ENCODE data around the gene ZNF599. TPM values are rescaled to one million over a fixed set of nuclear protein-coding genes. Genes with fewer than 3 reads are reported as not detected.
"Not testable (repeated sequence)": the region's sequence is repeated elsewhere in the genome, so short reads cannot be mapped to it uniquely, and the experiment has no call there.

Gene ZNF599
- total and polyA plus RNA-seq, 7 experiments from 2014 or later, result 2.9 to 11.6 (median 9.6) TPM

DNA sequence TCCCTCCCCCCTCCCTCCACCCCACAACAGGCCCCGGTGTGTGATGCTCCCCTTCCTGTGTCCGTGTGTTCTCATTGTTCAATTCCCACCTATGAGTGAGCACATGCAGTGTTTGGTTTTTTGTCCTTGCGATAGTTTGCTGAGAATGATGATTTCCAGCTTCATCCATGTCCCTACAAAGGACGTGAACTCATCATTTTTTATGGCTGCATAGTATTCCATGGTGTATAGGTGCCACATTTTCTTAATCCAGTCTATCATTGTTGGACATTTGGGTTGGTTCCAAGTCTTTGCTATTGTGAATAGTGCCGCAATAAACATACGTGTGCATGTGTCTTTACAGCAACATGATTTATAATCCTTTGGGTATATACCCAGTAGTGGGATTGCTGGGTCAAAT lies 23.9 kb upstream of the ZNF599 start:
- H3K36me3 Mint-ChIP-seq, result peaks cover 0 to 55% (median 25%) of the 10 kb centered on the region in 5 donors
- H3K27ac Mint-ChIP-seq; POLR2A ChIA-PET; H3K4me3 Mint-ChIP-seq; H3K36me3 ChIP-seq (ENCODE audit: control insufficient read depth in 2 of 3, insufficient read depth in 3 of 3, low read length in 3 of 3); H3K27me3 Mint-ChIP-seq; intact Hi-C loops (cut with micrococcal nuclease); ATAC-seq; H3K9me3 ChIP-seq (ENCODE audit: control insufficient read depth in 2 of 3, low read length in 3 of 3); H3K27ac ChIP-seq (ENCODE audit: low read depth, low read length); H3K27me3 ChIP-seq (ENCODE audit: control insufficient read depth in 2 of 2, insufficient read depth in 2 of 2, low read length in 2 of 2); DNase-seq; H3K4me3 ChIP-seq (ENCODE audit: low read length); CTCF ChIA-PET; H3K4me1 ChIP-seq (ENCODE audit: control insufficient read depth in 2 of 2, insufficient read depth in 2 of 2, low read length in 2 of 2): not testable (repeated sequence)
- peaks cover 0 to 23% (median 17%) of the 10 kb centered on the region in 7 donors for H3K4me1 Mint-ChIP-seq
- H3K9me3 Mint-ChIP-seq, result peaks cover 7 to 58% (median 21%) of the 10 kb centered on the region in 11 donors

DNA sequence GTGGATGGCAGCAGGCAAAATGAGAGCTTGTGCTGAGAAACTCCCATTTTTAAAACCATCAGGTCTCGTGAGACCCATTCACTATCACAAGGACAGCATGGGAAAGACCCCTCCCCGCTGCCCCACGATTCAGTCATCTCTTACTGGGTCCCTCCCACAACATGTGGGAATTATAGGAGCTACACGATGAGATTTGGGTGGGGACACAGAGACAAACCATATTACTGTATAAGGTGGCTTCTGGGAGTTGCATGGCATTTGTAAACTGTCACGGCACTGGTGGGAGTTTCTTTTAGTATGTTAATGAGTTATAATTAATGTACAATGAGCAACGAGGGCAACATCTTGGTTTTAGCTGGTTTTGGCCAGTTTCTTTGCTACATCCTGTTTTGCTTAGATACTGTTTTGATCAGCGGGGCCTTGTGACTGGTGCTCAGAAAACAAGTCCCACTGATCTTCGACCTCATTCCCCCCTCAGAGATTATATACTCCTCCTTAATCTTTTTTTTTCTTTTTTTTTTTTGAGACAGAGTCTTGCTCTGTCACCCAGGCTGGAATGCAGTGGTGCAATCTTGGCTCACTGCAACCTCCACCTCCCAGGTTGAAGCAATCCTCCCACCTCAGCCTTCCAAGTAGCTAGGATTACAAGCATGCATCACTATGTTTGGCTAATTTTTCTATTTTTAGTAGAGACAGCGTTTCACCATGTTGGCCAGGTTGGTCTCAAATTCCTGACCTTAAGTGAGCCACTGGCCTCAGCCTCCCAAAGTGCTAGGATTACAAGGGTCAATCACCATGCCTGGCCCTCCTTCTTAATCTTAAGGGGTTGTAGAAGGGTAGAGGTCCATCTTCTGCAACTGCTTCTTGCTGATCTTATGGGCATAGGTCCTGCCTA lies 21.3 kb upstream of the ZNF599 start:
- Histone ChIP-seq H3K4me3 (ENCODE audit: low read length) (no peak overlapping the region), H3K9me3 (ENCODE audit: control insufficient read depth in 2 of 3, low read length in 3 of 3) (no peaks in the 10 kb centered on the region), H3K27me3 (ENCODE audit: control insufficient read depth in 2 of 2, insufficient read depth in 2 of 2, low read length in 2 of 2) (no peaks in the 10 kb centered on the region), H3K4me1 (ENCODE audit: control insufficient read depth in 2 of 2, insufficient read depth in 2 of 2, low read length in 2 of 2) (no peaks in the 10 kb centered on the region), H3K27ac (ENCODE audit: low read depth, low read length) (no peak overlapping the region), H3K36me3 (ENCODE audit: control insufficient read depth in 2 of 3, insufficient read depth in 3 of 3, low read length in 3 of 3) (no peaks in the 10 kb centered on the region)
- Mint-ChIP-seq H3K4me1 (peaks cover 0 to 23% (median 17%) of the 10 kb centered on the region in 7 donors), H3K4me3 (peak overlapping the region in 3 of 10 donors; percentile 12 to 43 (median 22)), H3K9me3 (peaks cover 4 to 39% (median 10%) of the 10 kb centered on the region in 11 donors), H3K36me3 (peaks cover 0 to 46% (median 13%) of the 10 kb centered on the region in 5 donors), H3K27ac (peak overlapping the region in 5 of 9 donors; percentile 24 to 77 (median 45)), H3K27me3 (no peaks in the 10 kb centered on the region)
- POLR2A ChIA-PET, result interaction anchor here (0.6 kb wide), 1 partner anchor 167 kb away, joined by 5 read pairs; no protein-coding TSS in a partner anchor
- intact Hi-C loops (cut with micrococcal nuclease), result no loop called here
- CTCF ChIA-PET, result no interaction called here
- peak in 2 of 9 donors; percentile 15 to 16 for DNase-seq
- no peak for ATAC-seq

DNA sequence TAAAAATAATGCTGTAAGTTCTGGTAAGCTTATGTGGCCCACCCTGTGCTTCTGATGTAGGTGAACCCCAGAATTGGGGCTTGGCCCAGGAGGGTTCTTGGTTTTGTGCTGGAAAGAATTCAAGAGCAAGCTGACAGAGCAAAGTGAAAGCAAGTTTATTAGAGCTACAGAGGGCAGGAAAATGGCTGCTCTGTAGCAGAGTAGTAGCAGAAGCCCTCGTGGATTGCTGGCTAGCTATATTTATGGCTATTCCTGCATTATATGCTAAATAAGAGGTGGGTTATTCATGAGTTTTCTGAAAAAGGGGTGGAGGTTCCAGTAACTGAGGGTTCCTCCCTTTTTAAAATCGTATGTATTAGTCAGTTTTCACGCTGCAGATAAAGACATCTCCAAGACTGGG lies 20.6 kb upstream of the ZNF599 start:
- intact Hi-C loops (cut with micrococcal nuclease), result no loop called here
- Histone ChIP-seq H3K27ac (ENCODE audit: low read depth, low read length) (no peak overlapping the region), H3K4me1 (ENCODE audit: control insufficient read depth in 2 of 2, insufficient read depth in 2 of 2, low read length in 2 of 2) (no peaks in the 10 kb centered on the region), H3K27me3 (ENCODE audit: control insufficient read depth in 2 of 2, insufficient read depth in 2 of 2, low read length in 2 of 2) (no peaks in the 10 kb centered on the region), H3K9me3 (ENCODE audit: control insufficient read depth in 2 of 3, low read length in 3 of 3) (no peaks in the 10 kb centered on the region), H3K36me3 (ENCODE audit: control insufficient read depth in 2 of 3, insufficient read depth in 3 of 3, low read length in 3 of 3) (no peaks in the 10 kb centered on the region), H3K4me3 (ENCODE audit: low read length) (no peak overlapping the region)
- POLR2A ChIA-PET, result no interaction called here
- no peaks in the 10 kb centered on the region for H3K27me3 Mint-ChIP-seq
- ATAC-seq (no peak), DNase-seq (no peak)
- peaks cover 0 to 41% (median 13%) of the 10 kb centered on the region in 5 donors for H3K36me3 Mint-ChIP-seq
- peaks cover 0 to 23% (median 17%) of the 10 kb centered on the region in 7 donors for H3K4me1 Mint-ChIP-seq
- peaks cover 3 to 34% (median 7%) of the 10 kb centered on the region in 11 donors for H3K9me3 Mint-ChIP-seq
- CTCF ChIA-PET, result interaction anchor here (0.9 kb wide), 1 partner anchor 36 kb away, joined by 3 read pairs; no protein-coding TSS in a partner anchor
- H3K27ac Mint-ChIP-seq, result peak overlapping the region in 8 of 9 donors; percentile 24 to 83 (median 47)
- H3K4me3 Mint-ChIP-seq, result peak overlapping the region in 5 of 10 donors; percentile 10 to 43 (median 22)

DNA sequence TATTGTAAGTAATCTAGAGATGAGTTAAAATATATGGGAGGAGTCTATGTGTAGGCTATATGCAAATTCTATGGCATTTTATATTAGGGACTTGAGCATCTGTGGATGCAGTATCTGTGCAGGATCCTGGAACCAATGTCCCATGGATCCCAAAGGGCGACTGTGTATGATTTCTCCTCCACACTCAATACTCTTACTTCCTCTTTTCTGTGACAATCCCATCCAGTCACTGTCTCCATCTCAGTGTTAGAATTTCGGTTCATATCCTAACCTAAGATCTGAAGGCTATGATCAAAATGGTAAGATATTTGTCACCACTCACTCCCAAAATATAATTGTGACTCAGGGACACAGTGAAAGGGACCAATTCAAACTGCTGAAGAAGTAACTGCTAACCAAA lies 15.1 kb upstream of the ZNF599 start:
- H3K9me3 Mint-ChIP-seq, result peaks cover 0 to 23% (median 4%) of the 10 kb centered on the region in 11 donors
- ChIA-PET CTCF (no interaction called here), POLR2A (no interaction called here)
- H3K36me3 Mint-ChIP-seq, result peaks cover 0 to 48% (median 22%) of the 10 kb centered on the region in 5 donors
- no peak overlapping the region for H3K4me3 Mint-ChIP-seq
- no peak overlapping the region for H3K4me3 ChIP-seq (ENCODE audit: low read length)
- no peak for DNase-seq
- no peaks in the 10 kb centered on the region for H3K4me1 ChIP-seq (ENCODE audit: control insufficient read depth in 2 of 2, insufficient read depth in 2 of 2, low read length in 2 of 2)
- intact Hi-C loops (cut with micrococcal nuclease), result no loop called here
- ATAC-seq, result no peak
- H3K36me3 ChIP-seq (ENCODE audit: control insufficient read depth in 2 of 3, insufficient read depth in 3 of 3, low read length in 3 of 3), result no peaks in the 10 kb centered on the region
- no peaks in the 10 kb centered on the region for H3K9me3 ChIP-seq (ENCODE audit: control insufficient read depth in 2 of 3, low read length in 3 of 3)
- no peak overlapping the region for H3K27ac Mint-ChIP-seq
- H3K27me3 ChIP-seq (ENCODE audit: control insufficient read depth in 2 of 2, insufficient read depth in 2 of 2, low read length in 2 of 2), result no peaks in the 10 kb centered on the region
- no peak overlapping the region for H3K27ac ChIP-seq (ENCODE audit: low read depth, low read length)
- H3K27me3 Mint-ChIP-seq, result no peaks in the 10 kb centered on the region
- peaks cover 0 to 4% (median 2%) of the 10 kb centered on the region in 7 donors for H3K4me1 Mint-ChIP-seq

DNA sequence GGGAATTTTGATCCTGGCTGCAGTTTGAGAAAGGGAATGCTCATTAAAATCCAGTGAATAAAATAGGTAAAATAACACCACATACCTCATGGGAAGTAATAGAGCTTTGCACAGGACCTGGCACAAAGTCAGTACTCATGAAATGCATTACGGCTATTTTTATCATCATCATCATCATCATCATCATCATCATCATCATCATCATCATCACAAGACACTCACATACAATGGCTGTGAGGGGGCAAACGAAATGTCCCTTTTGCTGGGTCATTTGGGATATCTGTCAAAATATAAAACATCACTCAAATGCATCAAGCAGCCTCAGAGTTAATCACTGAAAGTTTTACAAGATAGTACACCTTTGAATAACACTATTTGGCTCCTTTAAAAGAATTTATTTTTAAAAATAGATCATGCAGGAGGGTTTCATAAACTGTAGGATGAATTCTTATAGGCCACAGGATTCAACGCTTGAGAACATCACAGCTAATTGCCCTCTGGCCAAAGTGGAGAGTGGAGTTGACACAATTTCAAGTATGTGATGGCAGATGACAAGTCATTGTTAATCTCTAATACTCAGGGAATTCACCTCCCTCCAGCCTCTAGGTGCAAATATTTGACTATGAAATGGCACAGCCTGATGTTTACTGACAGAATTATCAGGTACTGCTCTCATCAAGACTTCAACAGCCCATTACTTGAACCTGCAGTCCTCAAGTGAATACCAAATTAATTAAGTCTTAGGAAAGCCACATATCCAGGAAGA lies 14.2 kb upstream of the ZNF599 start:
- CTCF ChIA-PET, result no interaction called here
- Histone ChIP-seq H3K4me3 (ENCODE audit: low read length) (no peak overlapping the region), H3K9me3 (ENCODE audit: control insufficient read depth in 2 of 3, low read length in 3 of 3) (no peaks in the 10 kb centered on the region), H3K36me3 (ENCODE audit: control insufficient read depth in 2 of 3, insufficient read depth in 3 of 3, low read length in 3 of 3) (no peaks in the 10 kb centered on the region), H3K4me1 (ENCODE audit: control insufficient read depth in 2 of 2, insufficient read depth in 2 of 2, low read length in 2 of 2) (no peaks in the 10 kb centered on the region), H3K27ac (ENCODE audit: low read depth, low read length) (no peak overlapping the region), H3K27me3 (ENCODE audit: control insufficient read depth in 2 of 2, insufficient read depth in 2 of 2, low read length in 2 of 2) (no peaks in the 10 kb centered on the region)
- DNase-seq (no peak), ATAC-seq (no peak)
- POLR2A ChIA-PET, result no interaction called here
- no peaks in the 10 kb centered on the region for H3K27me3 Mint-ChIP-seq
- no peak overlapping the region for H3K27ac Mint-ChIP-seq
- H3K36me3 Mint-ChIP-seq, result peaks cover 0 to 41% (median 20%) of the 10 kb centered on the region in 5 donors
- H3K9me3 Mint-ChIP-seq, result peaks cover 0 to 18% (median 4%) of the 10 kb centered on the region in 11 donors
- H3K4me1 Mint-ChIP-seq, result no peaks in the 10 kb centered on the region
- intact Hi-C loops (cut with micrococcal nuclease), result no loop called here
- H3K4me3 Mint-ChIP-seq, result no peak overlapping the region

DNA sequence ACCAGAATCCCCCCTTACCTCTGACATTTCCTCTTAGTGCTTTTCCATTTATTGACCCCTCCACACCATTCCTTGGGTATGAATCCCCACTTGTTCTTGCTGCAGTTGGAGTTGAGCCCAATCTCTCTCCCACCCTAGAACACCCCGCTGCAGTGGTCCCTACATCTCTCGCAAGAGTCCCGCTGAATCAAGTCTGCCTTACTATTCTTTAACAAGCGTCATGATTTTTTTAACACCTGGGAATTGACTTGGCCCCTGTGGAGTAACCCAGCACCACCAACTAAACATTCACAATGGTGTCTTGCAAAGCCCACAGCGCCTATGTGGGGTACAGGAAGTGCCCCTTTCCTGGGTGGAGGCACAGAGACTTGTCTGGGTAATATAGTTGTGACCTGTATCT lies 13.2 kb upstream of the ZNF599 start:
- no peaks in the 10 kb centered on the region for H3K27me3 ChIP-seq (ENCODE audit: control insufficient read depth in 2 of 2, insufficient read depth in 2 of 2, low read length in 2 of 2)
- H3K9me3 ChIP-seq (ENCODE audit: control insufficient read depth in 2 of 3, low read length in 3 of 3), result no peaks in the 10 kb centered on the region
- no peaks in the 10 kb centered on the region for H3K27me3 Mint-ChIP-seq
- no peak overlapping the region for H3K4me3 ChIP-seq (ENCODE audit: low read length)
- peaks cover 0 to 15% (median 4%) of the 10 kb centered on the region in 11 donors for H3K9me3 Mint-ChIP-seq
- H3K36me3 Mint-ChIP-seq, result peaks cover 0 to 41% (median 20%) of the 10 kb centered on the region in 5 donors
- ChIA-PET POLR2A (no interaction called here), CTCF (no interaction called here)
- no peak overlapping the region for H3K27ac Mint-ChIP-seq
- no peaks in the 10 kb centered on the region for H3K4me1 ChIP-seq (ENCODE audit: control insufficient read depth in 2 of 2, insufficient read depth in 2 of 2, low read length in 2 of 2)
- H3K4me1 Mint-ChIP-seq, result no peaks in the 10 kb centered on the region
- H3K27ac ChIP-seq (ENCODE audit: low read depth, low read length), result no peak overlapping the region
- DNase-seq (no peak), ATAC-seq (no peak)
- no peaks in the 10 kb centered on the region for H3K36me3 ChIP-seq (ENCODE audit: control insufficient read depth in 2 of 3, insufficient read depth in 3 of 3, low read length in 3 of 3)
- no peak overlapping the region for H3K4me3 Mint-ChIP-seq
- intact Hi-C loops (cut with micrococcal nuclease), result no loop called here
